Measurements from ENCODE around the gene HSPA12B.

DNA sequence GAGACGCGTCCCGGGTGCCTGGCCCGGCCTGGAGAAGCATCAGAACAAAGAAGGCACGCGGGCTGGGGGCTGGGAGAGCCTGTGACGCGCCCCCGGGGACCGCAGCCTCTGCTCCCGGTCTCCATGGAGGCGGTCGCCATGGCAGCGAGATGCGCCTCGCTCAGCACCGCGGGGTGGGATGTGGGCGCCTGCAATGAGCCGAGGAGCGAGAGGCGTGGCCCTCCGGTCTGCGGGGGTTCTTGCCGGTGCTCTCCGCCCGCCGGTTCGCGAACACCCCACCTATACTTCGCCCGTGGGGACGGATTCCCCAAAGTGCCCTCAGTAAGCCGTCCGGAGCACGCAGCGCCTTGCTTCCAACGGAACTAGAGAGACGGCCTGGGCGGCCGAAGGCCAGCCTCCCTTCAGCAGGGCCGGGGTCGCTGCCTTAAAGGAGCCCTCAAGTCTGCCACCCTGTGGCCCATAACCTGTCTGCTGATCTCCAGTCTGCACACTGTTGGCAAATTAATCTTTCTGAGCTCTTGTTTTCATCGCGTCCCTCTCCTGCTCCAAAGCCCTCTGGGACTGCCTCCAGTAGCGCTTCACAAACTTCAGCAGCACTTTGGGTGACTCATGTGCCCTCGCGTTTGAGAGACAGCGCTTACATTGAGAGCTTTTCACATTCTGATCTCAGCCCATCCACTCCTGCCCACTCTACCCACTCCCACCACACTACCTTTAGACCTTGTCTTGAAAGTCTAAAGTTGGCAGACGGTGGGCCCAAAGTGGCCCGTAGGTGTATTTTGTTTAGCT, 36.1 kb downstream of the HSPA12B start:
- no peak for TF ChIP-seq BHLHE40 (IDR thresholded peaks at IDR 0.05; ENCODE audit: borderline replicate concordance)
- no peak for TF ChIP-seq FOXA1 (IDR thresholded peaks at IDR 0.05)
- no peak for TF ChIP-seq ELF4 (IDR thresholded peaks at IDR 0.05)
- TF ChIP-seq TARDBP (IDR thresholded peaks at IDR 0.05) = no peak
- TF ChIP-seq ZNF384 (IDR thresholded peaks at IDR 0.05) = no peak
- no peak for TF ChIP-seq FOXM1 (IDR thresholded peaks at IDR 0.05; ENCODE audit: borderline replicate concordance)
- TF ChIP-seq, protein P1, sequence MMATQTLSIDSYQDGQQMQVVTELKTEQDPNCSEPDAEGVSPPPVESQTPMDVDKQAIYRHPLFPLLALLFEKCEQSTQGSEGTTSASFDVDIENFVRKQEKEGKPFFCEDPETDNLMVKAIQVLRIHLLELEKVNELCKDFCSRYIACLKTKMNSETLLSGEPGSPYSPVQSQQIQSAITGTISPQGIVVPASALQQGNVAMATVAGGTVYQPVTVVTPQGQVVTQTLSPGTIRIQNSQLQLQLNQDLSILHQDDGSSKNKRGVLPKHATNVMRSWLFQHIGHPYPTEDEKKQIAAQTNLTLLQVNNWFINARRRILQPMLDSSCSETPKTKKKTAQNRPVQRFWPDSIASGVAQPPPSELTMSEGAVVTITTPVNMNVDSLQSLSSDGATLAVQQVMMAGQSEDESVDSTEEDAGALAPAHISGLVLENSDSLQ (IDR thresholded peaks at IDR 0.05) = peak; percentile 42; the same call in 1 of the 2 replicates
- TF ChIP-seq LEF1 (IDR thresholded peaks at IDR 0.05; ENCODE audit: borderline replicate concordance) = no peak
